GM11168 (cell line): ENCODE results near the gene CHD5.
"Not testable (repeated sequence)": the region's sequence is repeated elsewhere in the genome, so short reads cannot be mapped to it uniquely, and the experiment has no call there.

ENCODE experiments used
- in situ Hi-C: fragments of 300-500 bp; cut with MboI; formaldehyde crosslinking; loops from one replicate; pipeline ENCODE4 v1.12.0; 2022; ENCODE audit warnings: low sequenced_read_pairs; ENCODE audit not compliant: unreplicated experiment

Gene CHD5

GRCh38 chr1:6180268-6180706 lies at the start of gene CHD5:
TSS of gene CHD5 (minus strand) at chr1:6180321. CDS start at chr1:6180023, 298 bp downstream.
- in situ Hi-C loops: no loop called here

- in situ Hi-C loops: no loop called here
These were observed 45.5 kb upstream of the CHD5 start for GRCh38 chr1:6225651-6226050.

GRCh38 chr1:6224718-6225117 lies 44.6 kb upstream of the CHD5 start:
- in situ Hi-C loops: no loop called here

- in situ Hi-C loops: no loop called here
These were observed 43.5 kb upstream of the CHD5 start for GRCh38 chr1:6223617-6224016.

- in situ Hi-C loops: no loop called here
These were observed 42.5 kb upstream of the CHD5 start for GRCh38 chr1:6222636-6223035.

- in situ Hi-C loops: no loop called here
These were observed 41.2 kb upstream of the CHD5 start for GRCh38 chr1:6221210-6221784.

GRCh38 chr1:6220236-6220635 lies 40.1 kb upstream of the CHD5 start:
- in situ Hi-C loops: no loop called here

- in situ Hi-C loops: not testable (repeated sequence)
These were observed 39.5 kb upstream of the CHD5 start for GRCh38 chr1:6219641-6220040.

GRCh38 chr1:6218375-6219164 lies 38.4 kb upstream of the CHD5 start:
- in situ Hi-C loops: no loop called here

GRCh38 chr1:6212193-6212959 lies 32.3 kb upstream of the CHD5 start:
- in situ Hi-C loops: no loop called here

GRCh38 chr1:6211731-6212130 lies 31.6 kb upstream of the CHD5 start:
- in situ Hi-C loops: no loop called here

- in situ Hi-C loops: no loop called here
These were observed 30.7 kb upstream of the CHD5 start for GRCh38 chr1:6210591-6211355.

- in situ Hi-C loops: no loop called here
These were observed 29.8 kb upstream of the CHD5 start for GRCh38 chr1:6209661-6210580.

GRCh38 chr1:6208723-6209660 lies 28.9 kb upstream of the CHD5 start:
- in situ Hi-C loops: no loop called here

GRCh38 chr1:6207921-6208320 lies 27.8 kb upstream of the CHD5 start:
- in situ Hi-C loops: no loop called here

GRCh38 chr1:6207075-6207885 lies 27.2 kb upstream of the CHD5 start:
- in situ Hi-C loops: no loop called here

GRCh38 chr1:6206520-6206855 lies 26.4 kb upstream of the CHD5 start:
- in situ Hi-C loops: no loop called here
